RWPE1 (cell line): ENCODE data around the gene RBFOX2.

Experiments used
- CTCF ChIA-PET: fragments of 350-600 bp; sonication (Branson Sonifier 250); formaldehyde crosslinking; extraction: SDS; loops from one replicate; lab custom pipeline; 2021; lab: Yijun Ruan, JAX
- POLR2A ChIA-PET: fragments of 400-600 bp; formaldehyde crosslinking; extraction: SDS; loops from one replicate; lab custom pipeline; 2020; ENCODE audit warnings: antibody characterized with exemption; ENCODE audit not compliant: low non-redundant PET; lab: Yijun Ruan, JAX
- DNase-seq: peaks from one replicate; pipeline ENCODE4 v3.0.0; 2012; ENCODE audit warnings: low spot score
- H3K27ac ChIP-seq: fragments of 450-650 bp; 2 replicates; pipeline ENCODE4 v1.5.1; 2017
- TF ChIP-seq, protein P1 (sequence below): fragments of 450-650 bp; conservative IDR thresholded peaks from 2 replicates; pipeline ENCODE4 v1.5.1; 2017; ENCODE audit warnings: low read depth, mild to moderate bottlenecking

The RBFOX2 gene

DNA sequence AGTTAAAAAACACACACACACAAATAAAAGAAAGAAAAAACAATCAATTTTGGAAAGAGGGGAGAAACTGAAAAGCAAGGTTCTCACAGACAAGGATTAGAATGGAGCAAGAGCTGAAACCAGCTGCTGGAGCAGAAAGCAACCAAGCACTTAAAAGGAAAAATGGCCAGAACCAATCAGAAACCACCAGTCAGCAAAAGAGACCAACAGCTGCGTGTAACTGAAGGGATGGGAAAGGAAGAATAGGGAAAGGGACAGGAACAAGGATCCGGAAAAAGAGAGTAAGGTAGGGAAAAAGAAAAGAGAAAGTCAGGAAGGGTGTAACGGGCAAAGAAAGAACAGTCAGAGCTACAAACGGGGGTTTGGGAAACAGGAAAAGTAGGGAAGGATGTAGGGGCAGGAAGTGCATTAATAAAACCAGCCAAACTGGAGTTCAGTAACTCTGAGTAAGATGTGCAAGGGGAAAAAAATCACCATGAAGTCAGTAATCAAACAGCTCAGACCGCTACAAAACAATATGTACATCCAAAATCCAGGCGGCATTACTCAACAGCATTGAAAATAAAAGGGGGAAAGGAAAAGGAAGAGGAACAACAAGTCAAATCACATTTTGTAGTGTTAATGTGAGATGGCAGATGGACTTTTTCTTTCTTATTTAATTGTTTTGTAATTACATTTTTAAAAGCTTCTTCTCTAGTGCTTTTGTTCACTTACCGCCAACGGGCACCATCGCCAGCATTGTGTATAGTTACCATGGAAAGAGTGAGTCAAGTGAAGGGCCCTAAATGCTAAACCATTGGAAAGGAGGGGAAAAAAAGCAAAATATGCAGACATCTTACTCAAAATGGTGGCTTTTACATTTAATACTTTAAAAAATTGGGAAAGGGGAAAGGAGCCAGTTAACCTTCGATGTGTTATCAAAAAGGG is 261.7 kb downstream of the RBFOX2 start:
- POLR2A ChIA-PET = no interaction called here
- CTCF ChIA-PET = no interaction called here
- DNase-seq = no peak

DNA sequence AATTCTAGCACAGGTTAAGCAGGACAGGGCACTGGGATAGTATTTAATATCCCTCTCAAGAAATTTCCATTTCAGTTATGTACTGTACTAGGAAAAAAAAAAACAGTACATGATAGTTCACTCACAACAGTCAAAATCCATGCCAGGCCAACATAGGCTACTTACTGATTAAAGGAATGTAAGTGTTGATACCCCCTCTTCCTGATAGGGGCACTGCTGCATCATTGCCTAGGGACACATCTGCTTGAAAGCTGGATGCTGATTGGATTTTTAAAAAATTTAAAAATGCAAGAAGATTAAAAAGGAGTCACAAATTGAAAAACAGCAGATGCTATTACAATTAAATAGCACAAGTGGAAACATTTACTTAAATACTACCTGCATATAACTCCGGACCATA is 267.6 kb downstream of the RBFOX2 start:
- ChIA-PET POLR2A (no interaction called here), CTCF (interaction anchor here (0.6 kb wide), 1 partner anchor 322 kb away, joined by 5 read pairs; no protein-coding TSS in a partner anchor)
- no peak overlapping the region for H3K27ac ChIP-seq
- TF ChIP-seq, protein P1, sequence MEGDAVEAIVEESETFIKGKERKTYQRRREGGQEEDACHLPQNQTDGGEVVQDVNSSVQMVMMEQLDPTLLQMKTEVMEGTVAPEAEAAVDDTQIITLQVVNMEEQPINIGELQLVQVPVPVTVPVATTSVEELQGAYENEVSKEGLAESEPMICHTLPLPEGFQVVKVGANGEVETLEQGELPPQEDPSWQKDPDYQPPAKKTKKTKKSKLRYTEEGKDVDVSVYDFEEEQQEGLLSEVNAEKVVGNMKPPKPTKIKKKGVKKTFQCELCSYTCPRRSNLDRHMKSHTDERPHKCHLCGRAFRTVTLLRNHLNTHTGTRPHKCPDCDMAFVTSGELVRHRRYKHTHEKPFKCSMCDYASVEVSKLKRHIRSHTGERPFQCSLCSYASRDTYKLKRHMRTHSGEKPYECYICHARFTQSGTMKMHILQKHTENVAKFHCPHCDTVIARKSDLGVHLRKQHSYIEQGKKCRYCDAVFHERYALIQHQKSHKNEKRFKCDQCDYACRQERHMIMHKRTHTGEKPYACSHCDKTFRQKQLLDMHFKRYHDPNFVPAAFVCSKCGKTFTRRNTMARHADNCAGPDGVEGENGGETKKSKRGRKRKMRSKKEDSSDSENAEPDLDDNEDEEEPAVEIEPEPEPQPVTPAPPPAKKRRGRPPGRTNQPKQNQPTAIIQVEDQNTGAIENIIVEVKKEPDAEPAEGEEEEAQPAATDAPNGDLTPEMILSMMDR = 0 out of 2 replicates have a peak, but pooled peaks have one; percentile 25
- DNase-seq = no peak

More for the DNA sequence above, 261.7 kb downstream of the RBFOX2 start:
- H3K27ac ChIP-seq = no peak overlapping the region
- TF ChIP-seq, protein P1 = no peak

DNA sequence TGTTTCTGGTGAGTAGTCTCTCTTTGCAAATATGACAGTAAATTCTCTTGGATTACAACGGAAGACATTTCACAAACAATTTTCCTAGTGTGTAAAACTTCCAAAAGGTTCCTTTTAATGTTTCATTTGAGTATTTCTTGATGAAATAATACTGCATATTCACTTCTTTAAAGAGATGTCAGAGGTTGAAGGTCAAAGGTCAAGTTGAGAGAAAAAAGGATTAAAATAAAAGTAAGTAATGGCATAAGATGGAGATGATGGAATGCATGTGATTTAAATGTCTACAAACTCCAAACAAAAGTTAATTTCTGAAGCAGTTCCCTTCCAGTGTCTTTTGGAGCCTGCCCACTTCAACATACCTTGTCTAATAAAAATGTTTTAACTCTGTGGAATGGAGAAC is 270.2 kb downstream of the RBFOX2 start:
- ChIA-PET CTCF (no interaction called here), POLR2A (no interaction called here)
- TF ChIP-seq, protein P1 = no peak
- no peak overlapping the region for H3K27ac ChIP-seq
- no peak for DNase-seq

DNA sequence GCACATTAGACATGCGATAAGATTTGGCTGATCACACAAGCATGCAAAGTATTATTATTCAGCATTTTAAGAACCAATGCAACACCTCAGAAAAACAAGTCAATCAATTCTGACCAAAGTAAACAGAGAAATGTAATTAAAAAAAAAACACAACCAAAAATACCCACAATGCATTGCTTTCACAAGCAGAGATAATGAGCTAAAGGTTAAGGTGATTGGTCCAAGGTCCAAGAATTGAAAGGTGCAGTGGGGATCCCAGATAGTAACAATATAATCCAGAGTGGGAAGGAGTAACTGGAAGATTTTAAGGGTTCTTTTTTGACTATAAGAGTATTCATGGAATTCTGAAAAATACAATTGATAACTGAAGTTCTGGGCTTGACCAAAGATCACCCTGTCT is 271.9 kb downstream of the RBFOX2 start:
- TF ChIP-seq, protein P1 = no peak
- ChIA-PET CTCF (interaction anchor here (0.6 kb wide), 1 partner anchor 309 kb away, joined by 6 read pairs; no protein-coding TSS in a partner anchor), POLR2A (no interaction called here)
- no peak overlapping the region for H3K27ac ChIP-seq
- no peak for DNase-seq

DNA sequence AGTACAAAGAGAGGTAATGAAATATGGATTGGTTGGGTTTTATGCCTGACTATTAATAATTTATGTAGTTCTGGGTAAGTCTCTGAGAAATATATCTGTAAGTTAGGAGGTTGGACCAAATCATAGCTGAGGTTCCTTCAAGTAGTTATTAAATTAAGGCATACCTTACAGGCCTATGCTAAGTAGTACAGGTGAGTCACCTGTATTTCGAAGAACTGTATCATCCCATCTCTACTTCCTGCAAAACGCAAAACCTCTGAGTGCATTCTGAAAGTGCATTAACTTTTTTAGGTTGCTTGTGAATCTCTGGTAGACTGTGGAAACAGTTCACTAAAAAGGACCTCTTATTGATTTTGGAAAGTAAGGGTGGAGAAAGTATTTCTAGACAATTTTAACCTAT is 273.9 kb downstream of the RBFOX2 start:
- ChIA-PET POLR2A (no interaction called here), CTCF (no interaction called here)
- TF ChIP-seq, protein P1 = no peak
- no peak for DNase-seq
- H3K27ac ChIP-seq = no peak overlapping the region

DNA sequence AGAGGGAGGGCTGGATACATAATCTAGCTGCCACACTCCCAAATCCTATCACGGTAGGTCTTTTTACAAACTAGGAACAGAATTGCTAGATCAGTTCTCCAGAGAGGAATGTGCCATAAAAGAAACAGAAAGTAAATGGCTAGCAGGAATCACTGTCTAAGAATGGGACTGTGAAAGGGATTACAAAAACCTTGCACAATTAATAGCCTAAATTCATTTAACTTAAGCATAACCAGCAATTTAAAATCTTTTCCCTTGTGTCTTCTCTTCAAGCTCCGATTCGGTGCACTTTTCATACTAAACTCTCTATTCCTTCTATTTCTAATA is 275.8 kb downstream of the RBFOX2 start:
- no peak overlapping the region for H3K27ac ChIP-seq
- no peak for DNase-seq
- ChIA-PET POLR2A (no interaction called here), CTCF (interaction anchor here (0.6 kb wide), 1 partner anchor 86 kb away, joined by 3 read pairs; no protein-coding TSS in a partner anchor)
- TF ChIP-seq, protein P1 = no peak
